ENCODE data around the gene ACTL6B.

The ACTL6B gene

GRCh38 chr7:100683659-100684533 lies 27.6 kb upstream of the ACTL6B start:
- DNase-seq (ENCODE audit: low read depth) = no peak

DNA sequence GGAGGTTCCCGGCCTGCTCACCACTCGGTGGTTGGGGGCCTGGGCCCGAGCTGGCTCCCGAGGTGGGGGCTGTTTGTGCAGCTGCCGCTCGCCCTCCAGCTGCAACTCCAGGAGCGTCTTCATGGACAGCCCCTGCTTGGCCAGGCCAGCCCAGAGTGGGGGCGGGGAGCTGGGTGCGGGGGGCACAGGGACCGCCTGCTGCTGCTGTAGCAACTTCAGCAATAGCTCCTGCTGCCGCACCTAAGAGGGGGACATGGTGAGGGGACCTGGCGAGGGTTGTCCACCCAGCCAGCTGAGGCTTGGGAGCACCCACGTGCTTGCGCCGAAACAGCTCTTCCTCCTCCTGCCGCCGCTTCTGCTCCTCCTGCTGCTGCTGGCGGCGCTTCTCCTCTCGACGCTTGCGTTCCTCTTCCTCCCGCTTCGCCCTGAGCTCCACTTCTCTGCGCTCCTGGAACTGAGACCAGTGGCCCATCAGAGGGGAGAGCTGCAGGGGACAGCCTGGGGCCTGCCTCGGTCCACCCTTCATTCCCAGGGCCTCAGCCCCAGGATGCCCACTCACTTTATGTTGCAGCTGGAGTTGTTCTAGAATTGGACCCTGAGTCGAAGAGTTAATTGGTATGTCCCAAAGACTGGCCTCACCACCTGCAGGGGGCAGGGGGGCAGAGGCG lies 26.9 kb upstream of the ACTL6B start:
- DNase-seq (ENCODE audit: low read depth) = no peak

GRCh38 chr7:100682228-100682741 lies 26.0 kb upstream of the ACTL6B start:
- no peak for DNase-seq (ENCODE audit: low read depth)

DNA sequence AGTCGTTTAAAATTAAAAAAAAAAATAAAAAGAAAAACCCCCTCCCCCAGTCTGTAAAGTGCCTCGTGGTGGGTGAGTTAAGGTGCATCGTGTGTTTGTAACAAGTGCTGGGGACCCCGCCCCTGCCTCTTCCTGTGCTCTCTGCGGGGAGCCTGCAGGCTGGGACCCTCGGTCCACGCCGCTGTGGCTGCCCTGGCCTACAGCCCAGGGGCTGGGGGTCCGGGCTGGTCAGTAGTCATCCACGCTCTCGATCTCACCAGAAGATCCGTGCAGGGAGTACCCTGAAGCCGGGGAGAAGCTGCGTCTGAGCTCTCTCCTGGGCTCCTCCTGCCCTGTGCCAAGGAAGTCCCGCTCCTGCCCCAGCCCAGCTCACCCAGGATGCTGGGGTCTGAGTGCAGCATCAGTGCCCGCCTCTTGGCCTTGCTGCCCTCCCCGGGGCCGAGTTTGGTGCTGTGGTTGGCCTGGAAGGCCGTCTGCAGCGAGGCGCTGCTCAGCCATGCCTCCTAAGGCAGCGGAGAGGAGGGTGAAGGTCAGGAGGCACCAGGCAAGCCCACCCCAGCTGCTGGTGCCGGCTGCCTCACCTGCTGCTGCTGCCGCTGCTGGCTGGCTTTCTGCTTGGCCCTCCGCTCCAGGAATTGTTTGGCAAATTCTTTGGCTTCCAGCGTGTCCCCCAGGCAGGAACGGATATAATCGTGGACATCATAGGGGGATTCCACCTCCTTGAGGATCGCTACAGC lies 25.4 kb upstream of the ACTL6B start:
- no peak for DNase-seq (ENCODE audit: low read depth)

DNA sequence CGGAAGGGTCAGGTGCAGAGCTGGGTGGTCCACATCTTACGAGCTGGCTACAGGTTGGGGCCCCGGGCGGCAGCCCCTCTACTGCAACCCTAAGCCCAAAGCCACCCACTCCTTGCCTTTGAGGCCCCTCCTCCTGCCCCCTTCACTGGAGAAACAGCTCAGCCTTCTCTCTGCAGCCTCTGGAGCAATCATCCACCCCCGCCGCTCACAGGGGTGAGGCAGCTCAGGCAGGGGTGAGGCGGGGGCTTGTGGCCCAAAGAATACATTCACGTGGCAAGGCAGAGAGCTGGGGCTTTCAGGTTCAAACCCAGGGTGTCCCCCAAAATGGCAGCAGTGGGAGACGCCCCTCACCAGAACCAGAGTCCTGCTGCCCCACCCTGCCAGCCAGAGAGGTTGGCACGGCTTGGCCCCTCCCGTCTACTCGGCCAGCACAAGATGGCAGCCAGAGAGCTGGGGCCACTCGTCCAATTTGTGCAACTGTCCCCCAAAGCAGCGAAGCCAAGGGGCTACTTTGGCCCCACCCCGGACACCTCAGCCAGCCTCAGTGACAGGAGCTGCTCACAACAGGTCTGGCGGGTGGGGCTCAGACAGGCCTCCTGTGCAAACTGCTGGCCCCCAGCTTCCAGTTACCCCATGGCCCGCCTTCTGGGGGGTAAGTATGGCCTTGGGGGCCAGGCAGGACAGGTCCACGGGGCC lies 24.5 kb upstream of the ACTL6B start:
- no peak for DNase-seq (ENCODE audit: low read depth)

GRCh38 chr7:100679927-100680575 lies 23.8 kb upstream of the ACTL6B start:
- no peak for DNase-seq (ENCODE audit: low read depth)

- DNase-seq (ENCODE audit: low read depth) = no peak
Measured at GRCh38 chr7:100679129-100679926, 23.1 kb upstream of the ACTL6B start.

- DNase-seq (ENCODE audit: low read depth) = no peak
Measured at GRCh38 chr7:100678291-100678984, 22.2 kb upstream of the ACTL6B start.

DNA sequence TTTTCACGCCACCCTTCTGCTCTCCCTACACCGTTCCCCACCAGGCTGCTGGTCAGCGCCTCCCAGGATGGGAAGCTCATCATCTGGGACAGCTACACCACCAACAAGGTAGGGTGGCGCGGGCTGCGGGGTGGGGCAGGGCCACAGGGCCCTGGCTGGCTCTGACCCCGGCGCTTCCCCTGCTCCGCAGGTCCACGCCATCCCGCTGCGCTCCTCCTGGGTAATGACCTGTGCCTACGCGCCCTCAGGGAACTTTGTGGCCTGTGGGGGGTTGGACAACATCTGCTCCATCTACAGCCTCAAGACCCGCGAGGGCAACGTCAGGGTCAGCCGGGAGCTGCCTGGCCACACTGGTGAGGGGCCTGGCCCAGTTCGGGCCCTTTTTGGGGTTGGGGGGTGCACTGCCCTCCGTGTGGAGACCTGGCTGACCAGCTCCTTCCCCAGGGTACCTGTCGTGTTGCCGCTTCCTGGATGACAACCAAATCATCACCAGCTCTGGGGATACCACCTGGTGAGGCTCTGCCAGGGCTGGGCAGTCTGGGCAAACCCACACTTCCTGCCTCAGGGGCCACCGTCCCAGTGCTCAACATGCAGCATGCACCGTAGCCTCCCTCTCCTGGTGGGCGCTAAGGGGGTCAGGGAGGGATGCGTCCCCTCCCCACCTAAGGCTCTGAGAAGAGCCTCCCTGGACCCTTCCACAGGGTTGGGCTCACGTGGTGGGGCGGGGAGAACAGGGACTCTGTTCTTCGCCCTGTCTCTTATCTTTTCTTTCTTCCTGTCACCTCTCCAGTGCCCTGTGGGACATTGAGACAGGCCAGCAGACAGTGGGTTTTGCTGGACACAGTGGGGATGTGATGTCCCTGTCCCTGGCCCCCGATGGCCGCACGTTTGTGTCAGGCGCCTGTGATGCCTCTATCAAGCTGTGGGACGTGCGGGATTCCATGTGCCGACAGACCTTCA lies 21.3 kb upstream of the ACTL6B start:
- no peak for DNase-seq (ENCODE audit: low read depth)

GRCh38 chr7:100676501-100677306 lies 20.5 kb upstream of the ACTL6B start:
- DNase-seq (ENCODE audit: low read depth) = no peak

DNA sequence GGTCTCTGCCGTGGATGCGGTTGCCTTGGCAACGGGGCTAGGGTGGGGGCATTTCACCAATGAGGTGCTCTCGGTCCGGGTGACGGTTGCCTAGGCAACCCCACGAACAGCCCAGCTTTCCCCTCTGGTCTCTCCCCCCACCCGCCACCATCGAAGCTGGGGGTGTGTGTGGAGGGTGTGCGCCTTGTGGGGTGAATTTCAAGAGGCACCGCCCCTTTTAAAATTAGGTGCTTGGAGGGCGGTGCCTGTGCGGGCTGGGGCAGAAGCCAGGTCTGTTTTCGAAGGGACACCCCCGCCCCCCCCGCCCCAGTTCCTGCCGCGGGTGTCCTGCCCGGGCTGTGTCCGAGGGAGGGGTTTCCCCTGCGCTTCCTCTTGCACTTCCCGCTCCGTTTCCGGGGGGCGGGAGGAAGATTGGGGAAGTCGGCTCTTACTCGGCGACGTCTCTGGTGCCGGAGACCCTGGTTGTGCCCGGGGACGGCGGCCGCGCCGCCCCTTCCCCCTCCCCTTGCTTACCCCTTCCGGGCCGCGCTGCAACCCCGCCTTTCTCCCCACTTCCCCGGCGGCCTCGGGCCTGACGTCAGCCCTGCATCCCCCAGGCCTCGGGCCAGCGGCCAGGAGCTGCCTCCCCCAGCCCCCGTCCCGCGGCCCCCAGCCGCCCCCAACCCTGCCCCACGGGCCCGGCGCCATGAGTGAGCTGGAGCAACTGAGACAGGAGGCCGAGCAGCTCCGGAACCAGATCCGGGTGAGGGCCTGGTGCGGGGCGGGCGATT lies 19.5 kb upstream of the ACTL6B start:
- DNase-seq (ENCODE audit: low read depth) = peak; percentile 73

GRCh38 chr7:100675105-100675451 lies 18.8 kb upstream of the ACTL6B start:
- no peak for DNase-seq (ENCODE audit: low read depth)

- DNase-seq (ENCODE audit: low read depth) = no peak
Measured at GRCh38 chr7:100674411-100675104, 18.3 kb upstream of the ACTL6B start.

DNA sequence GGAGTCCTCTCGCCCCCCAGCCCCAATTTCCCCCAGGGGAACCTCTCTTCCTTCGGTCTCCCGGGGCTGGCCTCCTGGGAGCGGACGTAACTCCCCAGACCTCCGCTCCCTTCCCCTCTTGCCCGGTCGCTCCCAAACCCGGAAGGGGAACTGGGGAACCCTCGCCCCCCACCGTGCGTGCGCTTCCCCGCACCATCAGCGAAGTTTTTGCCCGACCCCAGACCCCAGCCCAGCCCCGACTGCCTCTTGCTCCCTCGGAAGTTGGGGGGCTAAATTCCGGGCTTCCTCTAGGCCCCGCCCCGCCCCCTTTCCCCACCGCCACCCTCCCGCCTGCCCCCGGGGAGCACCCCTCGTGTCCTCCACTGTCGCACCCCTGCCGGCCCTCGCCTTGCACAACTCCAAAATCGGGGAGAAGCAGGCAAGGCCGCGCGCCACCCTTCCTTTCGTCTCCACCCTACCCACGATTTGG lies 17.7 kb upstream of the ACTL6B start:
- no peak for DNase-seq (ENCODE audit: low read depth)

DNA sequence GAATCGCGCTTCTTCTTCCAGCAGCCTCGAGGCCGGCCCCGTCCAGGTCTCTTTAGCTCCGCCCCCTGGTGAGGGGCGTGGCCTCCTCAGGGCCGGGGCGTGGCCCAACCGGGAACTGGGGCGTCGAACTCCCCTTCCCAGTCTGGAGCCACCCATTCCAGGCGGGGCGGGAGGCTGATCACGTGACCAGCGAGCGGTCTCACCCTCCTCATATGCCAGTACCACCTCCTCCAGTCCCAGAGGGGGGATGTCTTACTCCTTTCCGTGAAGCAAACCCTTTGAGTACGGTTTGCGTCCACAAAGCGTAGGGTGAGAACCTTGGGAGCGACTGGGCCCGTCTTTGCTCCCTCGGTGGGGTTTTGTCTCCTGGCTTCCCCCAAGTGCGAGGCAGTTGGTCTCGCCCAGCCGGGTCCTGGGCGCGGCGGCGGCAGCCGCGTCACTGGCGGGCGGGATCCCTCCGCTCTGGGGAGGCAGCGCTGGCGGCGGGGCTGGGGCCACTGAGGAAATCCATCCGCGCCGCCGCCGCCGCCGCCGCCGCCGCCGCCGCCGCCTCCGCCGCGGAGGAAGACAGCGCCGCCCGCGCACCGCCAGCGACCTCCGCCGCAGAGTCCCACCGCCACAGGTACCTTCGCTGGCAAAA lies 17.2 kb upstream of the ACTL6B start, which contains the start of gene GNB2:
TSS of gene GNB2 (plus strand) at position 439 of the 640 bp plus-strand sequence. CDS start 2,526 bp downstream, outside the sequence.
- peak; percentile 94 for DNase-seq (ENCODE audit: low read depth)

Data from stimulated activated CD8-positive, alpha-beta memory T cell treated with anti-CD3 and anti-CD28 coated beads, Interleukin-12 subunit alpha, Interleukin-12 subunit beta, amount 100 ng/mL, for 4 hours (primary cell).